Measurements from ENCODE around the gene KLHDC8A.
A peak's percentile ranks its signal among the peaks of the same experiment; 100 is the strongest.

The KLHDC8A gene

GRCh38 chr1:205382561-205382960, 25.8 kb upstream of the KLHDC8A start:
- 60 to 80% methylated on average over 1 to 3 of the region's 4 CpGs for WGBS, 2 experiments (ENCODE audit: insufficient coverage in 2 of 2)
- H3K27ac ChIP-seq (ENCODE audit: low read depth, low read length, severe bottlenecking): no peak overlapping the region
- peaks cover 9% of the 10 kb centered on the region for H3K4me1 ChIP-seq (ENCODE audit: control insufficient read depth, insufficient read depth, low read length, poor library complexity, severe bottlenecking)
- H3K36me3 ChIP-seq (ENCODE audit: control insufficient read depth, insufficient read depth, low read length): no peaks in the 10 kb centered on the region
- H3K4me3 ChIP-seq (ENCODE audit: extremely low read depth, insufficient read depth, low read length, poor library complexity, severe bottlenecking): no peak overlapping the region
- H3K9me3 ChIP-seq (ENCODE audit: control insufficient read depth, low read length): no peaks in the 10 kb centered on the region

DNA sequence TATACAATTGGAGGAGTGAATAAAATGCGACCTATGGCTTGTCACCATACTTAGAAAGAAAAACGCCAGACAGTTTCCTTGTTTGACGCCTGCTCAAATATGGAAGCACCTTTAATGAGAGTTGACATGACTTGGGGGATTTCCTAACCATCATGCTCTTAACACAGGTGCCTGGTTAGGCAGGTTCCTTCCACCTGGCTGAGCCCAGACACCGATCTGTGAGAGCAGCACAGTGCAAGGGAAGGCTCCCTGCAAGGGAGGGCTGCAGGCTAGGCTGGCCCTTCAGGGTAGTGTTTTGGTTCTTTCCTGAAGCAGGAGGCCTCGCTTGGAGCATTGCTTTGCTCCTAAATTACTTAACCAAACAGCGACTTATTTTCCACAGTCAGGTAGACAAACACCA, 24.6 kb upstream of the KLHDC8A start:
- no peak overlapping the region for H3K27ac ChIP-seq (ENCODE audit: low read depth, low read length, severe bottlenecking)
- no peaks in the 10 kb centered on the region for H3K9me3 ChIP-seq (ENCODE audit: control insufficient read depth, low read length)
- no peak overlapping the region for H3K4me3 ChIP-seq (ENCODE audit: extremely low read depth, insufficient read depth, low read length, poor library complexity, severe bottlenecking)
- H3K36me3 ChIP-seq (ENCODE audit: control insufficient read depth, insufficient read depth, low read length): no peaks in the 10 kb centered on the region
- H3K4me1 ChIP-seq (ENCODE audit: control insufficient read depth, insufficient read depth, low read length, poor library complexity, severe bottlenecking): peaks cover 14% of the 10 kb centered on the region
- WGBS, 2 experiments (ENCODE audit: insufficient coverage in 2 of 2): 92 to 93% methylated on average over 5 of the region's 6 CpGs

- Histone ChIP-seq H3K9me3 (ENCODE audit: control insufficient read depth, low read length) (no peaks in the 10 kb centered on the region), H3K27ac (ENCODE audit: low read depth, low read length, severe bottlenecking) (no peak overlapping the region), H3K4me1 (ENCODE audit: control insufficient read depth, insufficient read depth, low read length, poor library complexity, severe bottlenecking) (peaks cover 17% of the 10 kb centered on the region), H3K36me3 (ENCODE audit: control insufficient read depth, insufficient read depth, low read length) (no peaks in the 10 kb centered on the region), H3K4me3 (ENCODE audit: extremely low read depth, insufficient read depth, low read length, poor library complexity, severe bottlenecking) (no peak overlapping the region)
- WGBS, 2 experiments (ENCODE audit: insufficient coverage in 2 of 2): no CpG with 5 or more reads among the region's 2 CpGs
These were observed 24.2 kb upstream of the KLHDC8A start for GRCh38 chr1:205380882-205381281.

DNA sequence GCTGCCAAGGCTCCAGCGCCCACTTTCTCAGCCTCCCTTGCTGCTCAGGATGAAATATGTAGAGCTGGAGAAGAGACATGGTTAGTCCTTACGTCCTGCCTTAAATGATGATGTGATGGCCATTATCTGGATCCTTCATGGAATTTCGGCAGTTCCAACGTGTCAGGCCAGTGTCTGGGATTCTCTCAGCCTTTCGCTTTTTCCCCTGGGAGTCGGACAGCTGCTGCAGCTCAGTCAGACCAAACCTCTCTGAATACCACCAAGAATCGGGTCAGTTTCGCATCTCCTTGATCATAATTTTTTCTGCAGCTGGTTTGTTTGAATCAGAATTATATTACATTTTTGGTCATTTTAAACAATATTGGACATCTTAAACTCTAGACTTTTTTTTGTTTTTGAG, 22.3 kb upstream of the KLHDC8A start:
- H3K4me3 ChIP-seq (ENCODE audit: extremely low read depth, insufficient read depth, low read length, poor library complexity, severe bottlenecking): no peak overlapping the region
- no peak overlapping the region for H3K27ac ChIP-seq (ENCODE audit: low read depth, low read length, severe bottlenecking)
- WGBS, 2 experiments (ENCODE audit: insufficient coverage in 2 of 2): 85 to 88% methylated on average over 5 to 6 of the region's 8 CpGs
- no peaks in the 10 kb centered on the region for H3K36me3 ChIP-seq (ENCODE audit: control insufficient read depth, insufficient read depth, low read length)
- H3K4me1 ChIP-seq (ENCODE audit: control insufficient read depth, insufficient read depth, low read length, poor library complexity, severe bottlenecking): peaks cover 25% of the 10 kb centered on the region
- no peaks in the 10 kb centered on the region for H3K9me3 ChIP-seq (ENCODE audit: control insufficient read depth, low read length)

DNA sequence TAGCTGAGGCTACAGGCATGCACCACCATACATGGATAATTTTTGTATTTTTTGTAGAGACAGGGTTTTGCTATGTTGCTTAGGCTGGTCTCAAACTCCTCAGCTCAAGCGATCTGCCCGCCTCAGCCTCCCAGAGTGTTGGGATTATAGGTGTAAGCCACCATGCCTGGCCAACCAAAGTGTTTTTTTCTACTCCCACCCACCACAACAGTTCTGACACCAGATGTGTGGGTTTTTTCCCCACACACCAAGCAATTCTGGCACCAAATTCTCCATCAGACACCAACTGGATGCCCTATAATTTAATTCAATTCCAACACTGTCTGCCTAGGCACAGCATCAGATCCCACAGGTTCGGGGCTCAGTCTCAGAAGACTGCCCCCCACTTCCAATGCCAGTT, 20.6 kb upstream of the KLHDC8A start:
- Histone ChIP-seq H3K9me3 (ENCODE audit: control insufficient read depth, low read length) (no peaks in the 10 kb centered on the region), H3K4me1 (ENCODE audit: control insufficient read depth, insufficient read depth, low read length, poor library complexity, severe bottlenecking) (peaks cover 42% of the 10 kb centered on the region), H3K4me3 (ENCODE audit: extremely low read depth, insufficient read depth, low read length, poor library complexity, severe bottlenecking) (no peak overlapping the region), H3K36me3 (ENCODE audit: control insufficient read depth, insufficient read depth, low read length) (no peaks in the 10 kb centered on the region), H3K27ac (ENCODE audit: low read depth, low read length, severe bottlenecking) (no peak overlapping the region)
- 100% methylated on average over 1 to 2 of the region's 3 CpGs for WGBS, 2 experiments (ENCODE audit: insufficient coverage in 2 of 2)

- H3K4me1 ChIP-seq (ENCODE audit: control insufficient read depth, insufficient read depth, low read length, poor library complexity, severe bottlenecking): peaks cover 46% of the 10 kb centered on the region
- no peaks in the 10 kb centered on the region for H3K9me3 ChIP-seq (ENCODE audit: control insufficient read depth, low read length)
- WGBS, 2 experiments (ENCODE audit: insufficient coverage in 2 of 2): 64 to 70% methylated on average over 1 to 2 of the region's 4 CpGs
- H3K36me3 ChIP-seq (ENCODE audit: control insufficient read depth, insufficient read depth, low read length): no peaks in the 10 kb centered on the region
- H3K4me3 ChIP-seq (ENCODE audit: extremely low read depth, insufficient read depth, low read length, poor library complexity, severe bottlenecking): no peak overlapping the region
- H3K27ac ChIP-seq (ENCODE audit: low read depth, low read length, severe bottlenecking): peak overlapping the region; percentile 11
These were observed 20.0 kb upstream of the KLHDC8A start for GRCh38 chr1:205376739-205377138.

GRCh38 chr1:205375835-205376545, 19.3 kb upstream of the KLHDC8A start:
- no peaks in the 10 kb centered on the region for H3K36me3 ChIP-seq (ENCODE audit: control insufficient read depth, insufficient read depth, low read length)
- H3K9me3 ChIP-seq (ENCODE audit: control insufficient read depth, low read length): no peaks in the 10 kb centered on the region
- H3K4me1 ChIP-seq (ENCODE audit: control insufficient read depth, insufficient read depth, low read length, poor library complexity, severe bottlenecking): peaks cover 51% of the 10 kb centered on the region
- no peak overlapping the region for H3K4me3 ChIP-seq (ENCODE audit: extremely low read depth, insufficient read depth, low read length, poor library complexity, severe bottlenecking)
- peak overlapping the region; percentile 43 for H3K27ac ChIP-seq (ENCODE audit: low read depth, low read length, severe bottlenecking)
- WGBS, 2 experiments (ENCODE audit: insufficient coverage in 2 of 2): 21 to 28% methylated on average over 4 to 6 of the region's 6 CpGs

DNA sequence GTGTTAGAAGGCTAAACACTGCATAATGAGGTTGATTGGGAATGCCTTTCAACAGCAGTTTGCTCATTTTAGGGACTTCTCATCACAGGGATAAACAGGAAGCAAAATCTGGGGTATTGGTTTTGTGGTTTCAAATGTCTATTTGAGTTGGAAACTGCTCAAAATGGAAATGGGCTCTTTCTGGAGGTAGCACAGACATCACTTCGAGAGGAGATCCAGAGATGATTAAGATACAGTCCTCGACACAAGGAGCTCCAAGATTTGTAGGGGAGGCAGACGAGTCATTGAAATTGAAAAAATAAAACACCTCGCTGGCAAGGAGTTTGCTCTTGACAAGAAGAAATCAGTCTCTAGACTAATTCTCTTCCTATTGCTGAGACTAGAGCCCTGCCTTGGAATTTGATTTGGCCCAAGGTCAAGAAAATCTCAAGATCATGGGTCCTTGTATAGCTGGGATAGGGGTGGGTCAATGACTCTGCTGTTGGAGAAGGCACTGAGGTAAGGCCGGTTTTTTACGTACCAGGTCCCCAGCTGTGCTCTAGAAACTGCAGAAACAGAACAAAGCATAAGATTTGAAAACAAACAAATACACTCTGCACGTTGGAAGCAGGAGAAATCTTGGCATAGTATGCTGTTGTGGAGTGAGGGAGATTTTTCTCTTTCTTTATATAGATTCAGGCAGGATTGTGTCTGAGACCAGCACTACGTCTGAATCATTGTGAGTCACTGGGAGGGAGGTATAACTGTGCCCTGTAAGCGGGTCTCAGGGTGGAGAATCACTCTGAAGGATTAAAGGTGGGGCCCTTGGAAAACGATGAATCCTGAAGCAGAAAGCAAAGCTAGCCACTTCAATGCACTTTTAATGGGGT, 17.7 kb upstream of the KLHDC8A start:
- peaks cover 63% of the 10 kb centered on the region for H3K4me1 ChIP-seq (ENCODE audit: control insufficient read depth, insufficient read depth, low read length, poor library complexity, severe bottlenecking)
- no peak overlapping the region for H3K4me3 ChIP-seq (ENCODE audit: extremely low read depth, insufficient read depth, low read length, poor library complexity, severe bottlenecking)
- H3K36me3 ChIP-seq (ENCODE audit: control insufficient read depth, insufficient read depth, low read length): no peaks in the 10 kb centered on the region
- no peaks in the 10 kb centered on the region for H3K9me3 ChIP-seq (ENCODE audit: control insufficient read depth, low read length)
- no peak overlapping the region for H3K27ac ChIP-seq (ENCODE audit: low read depth, low read length, severe bottlenecking)
- 83 to 85% methylated on average over 4 of the region's 10 CpGs for WGBS, 2 experiments (ENCODE audit: insufficient coverage in 2 of 2)

DNA sequence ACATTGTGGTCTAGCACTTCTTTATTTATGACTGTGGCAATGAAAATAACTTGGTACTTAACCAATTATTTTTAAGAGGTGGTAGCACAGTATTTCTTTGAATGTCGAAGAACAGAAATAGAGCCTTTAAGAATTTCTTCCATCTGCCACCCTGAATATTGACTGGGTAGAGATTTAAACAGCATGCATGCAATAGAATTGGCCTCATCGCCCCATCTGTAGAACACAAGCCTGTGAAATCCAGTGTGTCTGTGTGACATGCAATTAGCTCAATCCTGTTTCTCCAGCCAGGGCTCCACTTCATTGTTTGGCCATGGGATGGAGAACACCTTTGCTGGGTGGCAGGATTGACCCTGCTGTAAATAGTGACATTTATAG, 17.1 kb upstream of the KLHDC8A start:
- Histone ChIP-seq H3K4me3 (ENCODE audit: extremely low read depth, insufficient read depth, low read length, poor library complexity, severe bottlenecking) (no peak overlapping the region), H3K4me1 (ENCODE audit: control insufficient read depth, insufficient read depth, low read length, poor library complexity, severe bottlenecking) (peaks cover 67% of the 10 kb centered on the region), H3K27ac (ENCODE audit: low read depth, low read length, severe bottlenecking) (no peak overlapping the region), H3K9me3 (ENCODE audit: control insufficient read depth, low read length) (no peaks in the 10 kb centered on the region), H3K36me3 (ENCODE audit: control insufficient read depth, insufficient read depth, low read length) (no peaks in the 10 kb centered on the region)
- WGBS, 2 experiments (ENCODE audit: insufficient coverage in 2 of 2): 94 to 100% methylated on average over 1 to 2 of the region's 2 CpGs

DNA sequence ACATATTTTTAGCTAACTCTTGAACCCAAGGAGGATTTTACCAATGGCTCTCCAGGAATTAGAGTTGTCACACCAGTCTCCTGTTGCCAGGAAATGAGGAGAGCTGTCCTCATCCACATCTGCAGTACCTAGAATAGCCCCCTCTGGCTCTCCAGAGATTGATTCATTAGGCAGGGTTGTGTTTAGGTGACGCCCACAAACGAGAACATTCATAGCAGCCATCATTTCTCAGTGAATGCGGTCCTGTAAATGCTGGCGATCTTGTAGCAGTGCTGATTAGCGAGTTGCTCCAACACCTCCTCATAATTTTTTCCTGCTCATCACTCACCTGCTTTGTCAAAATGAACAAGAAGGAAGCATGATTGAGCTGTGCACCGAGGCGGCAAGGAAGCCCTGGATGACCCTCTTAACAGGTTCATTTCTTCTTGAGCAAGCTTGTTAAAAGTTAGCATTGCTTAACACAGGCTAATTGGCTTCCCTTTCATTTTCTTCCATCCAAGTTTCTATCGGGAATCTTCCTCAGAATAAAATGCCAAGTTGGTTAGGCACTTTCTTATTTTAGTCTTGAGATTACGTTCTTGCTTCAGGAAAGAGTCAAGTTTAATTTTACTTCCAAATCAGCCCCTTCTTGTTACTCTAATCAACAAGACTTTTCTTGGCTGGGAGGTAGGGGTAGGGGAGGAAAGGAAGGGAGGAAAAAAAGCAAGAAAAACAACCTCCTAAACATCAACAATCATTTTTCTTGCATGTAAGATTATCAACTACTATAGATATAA, 16.5 kb upstream of the KLHDC8A start:
- WGBS, 2 experiments (ENCODE audit: insufficient coverage in 2 of 2): 70 to 79% methylated on average over 7 to 8 of the region's 9 CpGs
- Histone ChIP-seq H3K27ac (ENCODE audit: low read depth, low read length, severe bottlenecking) (no peak overlapping the region), H3K4me3 (ENCODE audit: extremely low read depth, insufficient read depth, low read length, poor library complexity, severe bottlenecking) (no peak overlapping the region), H3K4me1 (ENCODE audit: control insufficient read depth, insufficient read depth, low read length, poor library complexity, severe bottlenecking) (peaks cover 67% of the 10 kb centered on the region), H3K36me3 (ENCODE audit: control insufficient read depth, insufficient read depth, low read length) (no peaks in the 10 kb centered on the region), H3K9me3 (ENCODE audit: control insufficient read depth, low read length) (no peaks in the 10 kb centered on the region)
